Endothelial cell of umbilical vein (primary cell): ENCODE results near the gene LANCL1.

ENCODE experiments used
- EZH2 ChIP-seq: IDR thresholded peaks from 2 replicates; pipeline ENCODE4 v1.6.1; 2012; ENCODE audit warnings: borderline replicate concordance, low read depth, mild to moderate bottlenecking, moderate library complexity, low read length, inconsistent platforms; ENCODE audit not compliant: severe bottlenecking
- FOS ChIP-seq: IDR thresholded peaks from 2 replicates; pipeline ENCODE4 v1.6.1; 2011; ENCODE audit warnings: mild to moderate bottlenecking, low read length, moderate library complexity, borderline replicate concordance; ENCODE audit not compliant: insufficient read depth
- GATA2 ChIP-seq: IDR thresholded peaks from 2 replicates; pipeline ENCODE4 v1.7.0; 2011; ENCODE audit warnings: low read depth, mild to moderate bottlenecking, moderate library complexity, mixed read lengths, low read length; ENCODE audit not compliant: insufficient read length, insufficient read depth
- JUN ChIP-seq: IDR thresholded peaks from 2 replicates; pipeline ENCODE4 v1.6.1; 2011; ENCODE audit warnings: borderline replicate concordance, low read depth; ENCODE audit not compliant: insufficient read length, insufficient read depth
- MYC ChIP-seq: IDR thresholded peaks from one replicate; pipeline ENCODE4 v1.6.1; 2011; ENCODE audit warnings: mild to moderate bottlenecking, low read depth, low read length
- POLR2A ChIP-seq: IDR thresholded peaks from 2 replicates; pipeline ENCODE4 v1.6.1; 2012; ENCODE audit warnings: low read depth, mild to moderate bottlenecking, control low read depth, low read length
- POLR2AphosphoS5 ChIP-seq: IDR thresholded peaks from 2 replicates; pipeline ENCODE4 v1.6.1; 2012; ENCODE audit warnings: low read depth, mild to moderate bottlenecking, control low read depth, low read length, moderate library complexity; ENCODE audit not compliant: insufficient read depth
- TF ChIP-seq, protein P1 (sequence below), 2 donors: IDR thresholded peaks; 1 replicate in 1 of 2; 2 replicates in 1 of 2; pipeline ENCODE4 v1.5.1; 2011; ENCODE audit warnings: low read length in 2 of 2, mild to moderate bottlenecking in 2 of 2, moderate library complexity in 2 of 2, control low read depth in 1 of 2, inconsistent platforms in 1 of 2, low read depth in 1 of 2; ENCODE audit not compliant: insufficient read depth in 1 of 2; ENCODE audit errors: extremely low read depth in 1 of 2

- TF ChIP-seq, protein P1, sequence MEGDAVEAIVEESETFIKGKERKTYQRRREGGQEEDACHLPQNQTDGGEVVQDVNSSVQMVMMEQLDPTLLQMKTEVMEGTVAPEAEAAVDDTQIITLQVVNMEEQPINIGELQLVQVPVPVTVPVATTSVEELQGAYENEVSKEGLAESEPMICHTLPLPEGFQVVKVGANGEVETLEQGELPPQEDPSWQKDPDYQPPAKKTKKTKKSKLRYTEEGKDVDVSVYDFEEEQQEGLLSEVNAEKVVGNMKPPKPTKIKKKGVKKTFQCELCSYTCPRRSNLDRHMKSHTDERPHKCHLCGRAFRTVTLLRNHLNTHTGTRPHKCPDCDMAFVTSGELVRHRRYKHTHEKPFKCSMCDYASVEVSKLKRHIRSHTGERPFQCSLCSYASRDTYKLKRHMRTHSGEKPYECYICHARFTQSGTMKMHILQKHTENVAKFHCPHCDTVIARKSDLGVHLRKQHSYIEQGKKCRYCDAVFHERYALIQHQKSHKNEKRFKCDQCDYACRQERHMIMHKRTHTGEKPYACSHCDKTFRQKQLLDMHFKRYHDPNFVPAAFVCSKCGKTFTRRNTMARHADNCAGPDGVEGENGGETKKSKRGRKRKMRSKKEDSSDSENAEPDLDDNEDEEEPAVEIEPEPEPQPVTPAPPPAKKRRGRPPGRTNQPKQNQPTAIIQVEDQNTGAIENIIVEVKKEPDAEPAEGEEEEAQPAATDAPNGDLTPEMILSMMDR (IDR thresholded peaks at IDR 0.05; ENCODE audit: extremely low read depth in 1 of 2, insufficient read depth in 1 of 2, low read depth in 1 of 2, low read length in 2 of 2): no peak
- TF ChIP-seq POLR2AphosphoS5: no peak
- TF ChIP-seq MYC: no peak
- TF ChIP-seq GATA2: no peak
- no peak for TF ChIP-seq POLR2A
- no peak for TF ChIP-seq EZH2
- no peak for TF ChIP-seq JUN
- no peak for TF ChIP-seq FOS
Measured at GRCh38 chr2:210452194-210452593, 24.4 kb downstream of the LANCL1 start.
